Umbilical cord (tissue), 2 donors: ENCODE measurements around the gene PSMC6. TPM values are rescaled to one million over a fixed set of nuclear protein-coding genes. Genes with fewer than 3 reads are reported as not detected.
A peak's percentile ranks its signal among the peaks of the same experiment; 100 is the strongest.
"Not testable (repeated sequence)": the region's sequence is repeated elsewhere in the genome, so short reads cannot be mapped to it uniquely, and the experiment has no call there.

Experiments used
- DNase-seq: peaks from one replicate; pipeline ENCODE4 v3.0.0-alpha.2; 2015; ENCODE audit warnings: low spot score
- total RNA-seq: library from RNA; depleted of rRNA; stranded (reverse); fragments of >200 nt; gene quantifications from one replicate; pipeline ENCODE4 v1.2.3, GENCODE V29; 2014; ENCODE audit warnings: low replicate concordance; ENCODE audit not compliant: insufficient read depth

The PSMC6 gene
- total RNA-seq, 1 donor from 2014 or later: 231 TPM

- DNase-seq: no peak
Observed at GRCh38 chr14:52716155-52716554, 9.2 kb downstream of the PSMC6 start.

GRCh38 chr14:52723514-52724359 lies 16.7 kb downstream of the PSMC6 start:
- DNase-seq: no peak

GRCh38 chr14:52724360-52724644 lies 17.3 kb downstream of the PSMC6 start:
- DNase-seq: no peak

GRCh38 chr14:52727509-52727908 lies 20.5 kb downstream of the PSMC6 start:
- not testable (repeated sequence) for DNase-seq

GRCh38 chr14:52729035-52729434 lies 22.0 kb downstream of the PSMC6 start:
- DNase-seq: not testable (repeated sequence)

- no peak for DNase-seq
Observed at GRCh38 chr14:52729585-52729924, 22.6 kb downstream of the PSMC6 start.

GRCh38 chr14:52729925-52730708 lies 23.1 kb downstream of the PSMC6 start, which contains the start of gene STYX:
TSS of gene STYX (plus strand) at chr14:52730166. CDS start at chr14:52730475, 309 bp downstream.
- peak; percentile 99 for DNase-seq

GRCh38 chr14:52730709-52731111 lies 23.7 kb downstream of the PSMC6 start:
- DNase-seq: peak; percentile 42

- no peak for DNase-seq
Observed at GRCh38 chr14:52733824-52734223, 26.8 kb downstream of the PSMC6 start.

GRCh38 chr14:52735921-52736489 lies 29.0 kb downstream of the PSMC6 start:
- no peak for DNase-seq

- DNase-seq: no peak
Observed at GRCh38 chr14:52738409-52738808, 31.4 kb downstream of the PSMC6 start.

GRCh38 chr14:52740751-52741150 lies 33.8 kb downstream of the PSMC6 start:
- no peak for DNase-seq

GRCh38 chr14:52741865-52742264 lies 34.9 kb downstream of the PSMC6 start:
- no peak for DNase-seq

GRCh38 chr14:52748647-52749292 lies 41.8 kb downstream of the PSMC6 start:
- no peak for DNase-seq

- no peak for DNase-seq
Observed at GRCh38 chr14:52755607-52756316, 48.8 kb downstream of the PSMC6 start.

GRCh38 chr14:52759145-52759544 lies 52.1 kb downstream of the PSMC6 start:
- DNase-seq: no peak

- not testable (repeated sequence) for DNase-seq
Observed at GRCh38 chr14:52762923-52763322, 55.9 kb downstream of the PSMC6 start.

- DNase-seq: no peak
Observed at GRCh38 chr14:52767058-52767833, 60.2 kb downstream of the PSMC6 start.

GRCh38 chr14:52769887-52770286 lies 62.9 kb downstream of the PSMC6 start:
- no peak for DNase-seq

- no peak for DNase-seq
Observed at GRCh38 chr14:52776816-52777215, 69.8 kb downstream of the PSMC6 start.
